Transverse colon (tissue), 4 donors: ENCODE results near the gene TLE5.

Source experiments
- EP300 ChIP-seq: sonication (generic); formaldehyde crosslinking; IDR thresholded peaks from one replicate; pipeline ENCODE4 v1.6.1; 2017; ENCODE audit warnings: antibody characterized with exemption, low read depth
- POLR2A ChIP-seq: fragments of 450-650 bp; IDR thresholded peaks from one replicate; pipeline ENCODE4 v1.6.1; 2016; ENCODE audit warnings: antibody characterized with exemption, mild to moderate bottlenecking, moderate library complexity
- POLR2AphosphoS5 ChIP-seq, 3 donors: sonication (generic); formaldehyde crosslinking; IDR thresholded peaks; one replicate each; pipeline ENCODE4 v1.6.1; 2016; ENCODE audit warnings: antibody characterized with exemption in 3 of 3
- TF ChIP-seq, protein P1 (sequence below), 5 experiments: fragments of 200-600 bp in 3 of 5; fragments of 450-650 bp in 2 of 5; sonication (generic) in 3 of 5; IDR thresholded peaks; 1 replicate in 2 of 5; 2 replicates in 3 of 5; pipeline ENCODE4 v1.5.1; 2016 to 2017; ENCODE audit warnings: antibody characterized with exemption in 5 of 5, inconsistent platforms in 3 of 5, mild to moderate bottlenecking in 2 of 5, moderate library complexity in 1 of 5

DNA sequence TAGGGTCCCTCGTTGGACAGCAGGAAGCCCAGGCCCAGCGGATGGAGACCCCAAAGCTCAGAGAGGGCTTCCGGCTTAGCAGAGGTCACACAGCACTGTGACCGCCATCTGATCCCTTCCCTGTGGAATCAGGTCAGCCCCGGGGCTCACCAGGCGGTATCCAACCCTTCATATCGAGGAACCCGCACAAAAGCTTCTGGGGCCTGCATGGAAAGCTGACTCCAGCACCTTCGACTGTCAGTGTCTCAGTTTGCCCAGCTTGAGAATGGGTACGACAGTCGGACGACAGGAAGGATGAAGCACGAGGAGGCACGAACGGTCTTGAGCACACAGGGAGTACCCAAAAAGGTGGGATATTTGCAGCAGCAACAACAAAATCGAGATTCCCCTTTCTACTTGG lies 2.6 kb downstream of the TLE5 start:
- TF ChIP-seq, protein P1, sequence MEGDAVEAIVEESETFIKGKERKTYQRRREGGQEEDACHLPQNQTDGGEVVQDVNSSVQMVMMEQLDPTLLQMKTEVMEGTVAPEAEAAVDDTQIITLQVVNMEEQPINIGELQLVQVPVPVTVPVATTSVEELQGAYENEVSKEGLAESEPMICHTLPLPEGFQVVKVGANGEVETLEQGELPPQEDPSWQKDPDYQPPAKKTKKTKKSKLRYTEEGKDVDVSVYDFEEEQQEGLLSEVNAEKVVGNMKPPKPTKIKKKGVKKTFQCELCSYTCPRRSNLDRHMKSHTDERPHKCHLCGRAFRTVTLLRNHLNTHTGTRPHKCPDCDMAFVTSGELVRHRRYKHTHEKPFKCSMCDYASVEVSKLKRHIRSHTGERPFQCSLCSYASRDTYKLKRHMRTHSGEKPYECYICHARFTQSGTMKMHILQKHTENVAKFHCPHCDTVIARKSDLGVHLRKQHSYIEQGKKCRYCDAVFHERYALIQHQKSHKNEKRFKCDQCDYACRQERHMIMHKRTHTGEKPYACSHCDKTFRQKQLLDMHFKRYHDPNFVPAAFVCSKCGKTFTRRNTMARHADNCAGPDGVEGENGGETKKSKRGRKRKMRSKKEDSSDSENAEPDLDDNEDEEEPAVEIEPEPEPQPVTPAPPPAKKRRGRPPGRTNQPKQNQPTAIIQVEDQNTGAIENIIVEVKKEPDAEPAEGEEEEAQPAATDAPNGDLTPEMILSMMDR (IDR thresholded peaks at IDR 0.05) = no peak
- no peak for TF ChIP-seq POLR2A
- no peak for TF ChIP-seq POLR2AphosphoS5 (IDR thresholded peaks at IDR 0.05)
- TF ChIP-seq EP300 = no peak
